Thoracic aorta (tissue), 2 donors: ENCODE results near the gene UVRAG. TPM values are rescaled to one million over a fixed set of nuclear protein-coding genes. Genes with fewer than 3 reads are reported as not detected.

Experiments used
- ATAC-seq: fragments of 150-250 bp; one replicate; pipeline ENCODE4 v1.8.0; 2017; ENCODE audit warnings: low read depth; ENCODE audit not compliant: insufficient number of reproducible peaks, low FRiP score
- DNase-seq: peaks from one replicate; pipeline ENCODE4 v3.0.0-alpha.2; 2020; ENCODE audit warnings: low spot score
- H3K27ac ChIP-seq, 2 donors: fragments of 200-600 bp; sonication (generic); 1 replicate in 1 of 2; 2 replicates in 1 of 2; pipeline ENCODE4 v1.5.1; 2016; ENCODE audit warnings: mild to moderate bottlenecking in 2 of 2, moderate library complexity in 2 of 2
- H3K27me3 ChIP-seq: fragments of 200-600 bp; sonication (generic); replicated peaks from 2 replicates; pipeline ENCODE4 v1.6.0; 2016; ENCODE audit warnings: mild to moderate bottlenecking; ENCODE audit not compliant: insufficient read depth
- H3K36me3 ChIP-seq: fragments of 200-600 bp; sonication (generic); one replicate; pipeline ENCODE4 v1.5.1; 2016
- H3K4me1 ChIP-seq, 2 donors: fragments of 200-600 bp; sonication (generic); 1 replicate in 1 of 2; 2 replicates in 1 of 2; pipeline versions ENCODE4 v1.5.1 to v1.6.0; 2016; ENCODE audit warnings: low read depth in 2 of 2, mild to moderate bottlenecking in 1 of 2; ENCODE audit not compliant: control insufficient read depth in 1 of 2
- H3K4me3 ChIP-seq: fragments of 200-600 bp; sonication (generic); 2 replicates; pipeline ENCODE4 v1.5.1; 2016; ENCODE audit warnings: mild to moderate bottlenecking
- H3K9me3 ChIP-seq: fragments of 200-600 bp; sonication (generic); 2 replicates; pipeline ENCODE4 v1.5.1; 2016
- CTCF ChIP-seq: fragments of 200-600 bp; sonication (generic); IDR thresholded peaks from one replicate; pipeline ENCODE4 v1.5.1; 2019; ENCODE audit warnings: antibody characterized with exemption
- total RNA-seq, 2 donors: library from RNA; depleted of rRNA; stranded (reverse); fragments of >200 nt; gene quantifications; one replicate each; pipeline versions ENCODE4 v1.1.0 to v1.2.3, GENCODE V29; 2016

Gene UVRAG
- total RNA-seq, 2 donors from 2014 or later, result 20.4 to 27.7 TPM

- no peaks in the 10 kb centered on the region for H3K27me3 ChIP-seq
- TF ChIP-seq CTCF, result no peak
- H3K9me3 ChIP-seq, result no peaks in the 10 kb centered on the region
- ATAC-seq (no peak), DNase-seq (no peak)
- no peaks in the 10 kb centered on the region for H3K4me1 ChIP-seq
- H3K36me3 ChIP-seq, result no peaks in the 10 kb centered on the region
- no peak overlapping the region for H3K4me3 ChIP-seq
- no peak overlapping the region for H3K27ac ChIP-seq
Observed at GRCh38 chr11:76172583-76172982, 357.6 kb downstream of the UVRAG start.

GRCh38 chr11:76173663-76174062, 358.7 kb downstream of the UVRAG start:
- DNase-seq (no peak), ATAC-seq (no peak)
- no peaks in the 10 kb centered on the region for H3K4me1 ChIP-seq
- H3K27me3 ChIP-seq, result no peaks in the 10 kb centered on the region
- H3K9me3 ChIP-seq, result no peaks in the 10 kb centered on the region
- H3K4me3 ChIP-seq, result no peak overlapping the region
- no peak overlapping the region for H3K27ac ChIP-seq
- H3K36me3 ChIP-seq, result no peaks in the 10 kb centered on the region
- no peak for TF ChIP-seq CTCF

- DNase-seq (no peak), ATAC-seq (no peak)
- Histone ChIP-seq H3K4me1 (no peaks in the 10 kb centered on the region), H3K27ac (no peak overlapping the region), H3K9me3 (no peaks in the 10 kb centered on the region), H3K27me3 (no peaks in the 10 kb centered on the region), H3K4me3 (no peak overlapping the region), H3K36me3 (no peaks in the 10 kb centered on the region)
- TF ChIP-seq CTCF, result no peak
Observed at GRCh38 chr11:76174330-76174729, 359.3 kb downstream of the UVRAG start.

GRCh38 chr11:76175783-76176182, 360.8 kb downstream of the UVRAG start:
- Histone ChIP-seq H3K27me3 (no peaks in the 10 kb centered on the region), H3K27ac (no peak overlapping the region), H3K36me3 (no peaks in the 10 kb centered on the region), H3K9me3 (no peaks in the 10 kb centered on the region), H3K4me1 (no peaks in the 10 kb centered on the region), H3K4me3 (no peak overlapping the region)
- DNase-seq (no peak), ATAC-seq (no peak)
- TF ChIP-seq CTCF, result no peak

GRCh38 chr11:76176463-76176862, 361.5 kb downstream of the UVRAG start:
- Histone ChIP-seq H3K36me3 (no peaks in the 10 kb centered on the region), H3K27ac (no peak overlapping the region), H3K4me3 (no peak overlapping the region), H3K9me3 (no peaks in the 10 kb centered on the region), H3K27me3 (no peaks in the 10 kb centered on the region), H3K4me1 (no peaks in the 10 kb centered on the region)
- DNase-seq (no peak), ATAC-seq (no peak)
- TF ChIP-seq CTCF, result no peak
